HepG2 (cell line): Measurements from ENCODE around the gene CACNA2D3. TPM values are rescaled to one million over a fixed set of nuclear protein-coding genes. Genes with fewer than 3 reads are reported as not detected.

ENCODE experiments used
- ATAC-seq: fragments of 200-7000 bp; cut with Tn5 transposase; 3 replicates; pipeline ENCODE4 v1.9.1; 2020; ENCODE audit warnings: mild to moderate bottlenecking, moderate library complexity
- BruUV-seq: library from RNA; stranded (reverse); fragments of 400-500 nt; replicated peaks from 2 replicates; lab custom pipeline; 2021; lab: Mats Ljungman, UMichigan
- CTCF ChIA-PET: fragments of 300-600 bp; formaldehyde crosslinking; extraction: SDS; loops from one replicate; lab custom pipeline; 2021; ENCODE audit warnings: low total read pairs, inconsistent platforms, low intra/inter-chr PET ratio; lab: Yijun Ruan, JAX
- POLR2A ChIA-PET: fragments of 350-600 bp; sonication (Branson Sonifier 250); formaldehyde crosslinking; loops from one replicate; lab custom pipeline; 2020; ENCODE audit warnings: antibody characterized with exemption, inconsistent platforms; lab: Yijun Ruan, JAX
- DNase-seq: peaks from one replicate; pipeline ENCODE4 v3.0.0-alpha.2; 2015; ENCODE audit warnings: low spot score
- FAIRE-seq: peaks from 3 replicates; lab custom pipeline; 2011; peaks lifted over from hg19 to GRCh38; lab: Jason Lieb, UNC
- H2AFZ ChIP-seq: one replicate; pipeline ENCODE4 v1.6.1; 2011; ENCODE audit warnings: low read length, inconsistent platforms
- H3K27ac ChIP-seq: fragments of 300-600 bp; 3 replicates; pipeline ENCODE4 v1.8.0; 2011; ENCODE audit warnings: mixed run types, mild to moderate bottlenecking, mixed read lengths, low read length, inconsistent platforms; ENCODE audit not compliant: insufficient read depth; ENCODE audit errors: extremely low read length
- H3K27me3 ChIP-seq, 2 experiments: fragments of 200-600 bp in 1 of 2; 2 replicates in 1 of 2; 3 replicates in 1 of 2; pipeline versions ENCODE4 v1.6.0 to v1.8.0; 2011; ENCODE audit warnings: low read length in 2 of 2, mild to moderate bottlenecking in 2 of 2, moderate library complexity in 2 of 2, inconsistent platforms in 1 of 2; ENCODE audit not compliant: insufficient read depth in 2 of 2, control insufficient read depth in 1 of 2
- H3K36me3 ChIP-seq, 2 experiments: fragments of 200-600 bp in 1 of 2; replicated peaks in 1 of 2; 2 replicates in 1 of 2; 3 replicates in 1 of 2; pipeline versions ENCODE4 v1.5.1 to v1.8.0; 2011; ENCODE audit warnings: low read length in 2 of 2, inconsistent platforms in 1 of 2; ENCODE audit not compliant: insufficient read depth in 2 of 2, control insufficient read depth in 1 of 2
- H3K4me1 ChIP-seq: 2 replicates; pipeline ENCODE4 v1.5.1; 2012; ENCODE audit warnings: low read length, inconsistent platforms; ENCODE audit not compliant: insufficient read depth
- H3K4me2 ChIP-seq: 2 replicates; pipeline ENCODE4 v1.6.0; 2011; ENCODE audit warnings: low read depth, low read length, inconsistent platforms
- H3K4me3 ChIP-seq, 3 experiments: fragments of 200-600 bp in 1 of 3; sonication (generic), shearing (Covaris generic) in 1 of 3; replicated peaks in 1 of 3; 2 replicates each; pipeline ENCODE4 v1.5.1; 2011 to 2016; ENCODE audit warnings: low read length in 3 of 3, inconsistent platforms in 2 of 3, low read depth in 2 of 3, mild to moderate bottlenecking in 2 of 3, control low read depth in 1 of 3, mixed read lengths in 1 of 3; ENCODE audit not compliant: insufficient read depth in 1 of 3
- H3K79me2 ChIP-seq: one replicate; pipeline ENCODE4 v1.6.1; 2011; ENCODE audit warnings: low read length, inconsistent platforms; ENCODE audit not compliant: insufficient read depth
- H3K9ac ChIP-seq: 2 replicates; pipeline ENCODE4 v1.6.0; 2011; ENCODE audit warnings: mild to moderate bottlenecking, low read depth, low read length, inconsistent platforms; ENCODE audit not compliant: insufficient read depth
- H3K9me3 ChIP-seq: 2 replicates; pipeline ENCODE4 v1.5.1; 2012; ENCODE audit warnings: mild to moderate bottlenecking, low read length
- H4K20me1 ChIP-seq: 2 replicates; pipeline ENCODE4 v1.6.0; 2011; ENCODE audit warnings: inconsistent platforms, mild to moderate bottlenecking, low read length, moderate library complexity; ENCODE audit not compliant: insufficient read depth
- CREB3 ChIP-seq: sonication (generic); formaldehyde crosslinking; IDR thresholded peaks from 2 replicates; pipeline ENCODE4 v1.5.0; 2020; ENCODE audit warnings: missing genetic modification reagents
- EEA1 ChIP-seq: sonication (generic); formaldehyde crosslinking; IDR thresholded peaks from 2 replicates; pipeline ENCODE4 v1.5.1; 2020; ENCODE audit warnings: mild to moderate bottlenecking, missing genetic modification reagents, borderline replicate concordance
- EHMT2 ChIP-seq: fragments of 200-600 bp; sonication (generic); IDR thresholded peaks from 2 replicates; pipeline ENCODE4 v1.7.0; 2017; ENCODE audit warnings: antibody characterized with exemption, low read depth, low read length, borderline replicate concordance
- FLYWCH1 ChIP-seq: sonication (generic); formaldehyde crosslinking; IDR thresholded peaks from 2 replicates; pipeline ENCODE4 v1.8.1; 2023; ENCODE audit warnings: mild to moderate bottlenecking, missing genetic modification reagents
- GABPB1 ChIP-seq: IDR thresholded peaks from 2 replicates; pipeline ENCODE4 v1.6.1; 2016; ENCODE audit warnings: mild to moderate bottlenecking, missing genetic modification reagents, moderate library complexity, missing compliant biosample characterization
- HNF1B ChIP-seq: sonication (generic); formaldehyde crosslinking; IDR thresholded peaks from 2 replicates; pipeline ENCODE4 v1.5.1; 2020; ENCODE audit warnings: mild to moderate bottlenecking, moderate library complexity, missing genetic modification reagents
- ISL2 ChIP-seq: sonication (generic); formaldehyde crosslinking; IDR thresholded peaks from 2 replicates; pipeline ENCODE4 v1.5.0; 2020; ENCODE audit warnings: missing genetic modification reagents
- KAT8 ChIP-seq: IDR thresholded peaks from 2 replicates; pipeline ENCODE4 v1.6.1; 2016; ENCODE audit warnings: missing genetic modification reagents, missing compliant biosample characterization
- LBX2 ChIP-seq: sonication (generic); formaldehyde crosslinking; IDR thresholded peaks from 2 replicates; pipeline ENCODE4 v1.5.0; 2020; ENCODE audit warnings: missing genetic modification reagents, mild to moderate bottlenecking, borderline replicate concordance
- RARG ChIP-seq: sonication (generic); formaldehyde crosslinking; IDR thresholded peaks from 2 replicates; pipeline ENCODE4 v1.4.0; 2020; ENCODE audit warnings: low read depth, mild to moderate bottlenecking, missing genetic modification reagents
- RFXAP ChIP-seq: sonication (generic); formaldehyde crosslinking; IDR thresholded peaks from 2 replicates; pipeline ENCODE4 v1.4.0; 2020; ENCODE audit warnings: missing genetic modification reagents, borderline replicate concordance
- SKI ChIP-seq: fragments of 450-650 bp; IDR thresholded peaks from one replicate; pipeline ENCODE4 v1.6.1; 2018; ENCODE audit warnings: mild to moderate bottlenecking; ENCODE audit not compliant: partially characterized antibody
- TARDBP ChIP-seq: sonication (generic); formaldehyde crosslinking; IDR thresholded peaks from 2 replicates; pipeline ENCODE4 v1.8.0; 2022; ENCODE audit warnings: mild to moderate bottlenecking, missing genetic modification reagents
- TEAD3 ChIP-seq: optimal IDR thresholded peaks from 2 replicates; pipeline ENCODE3; 2016; ENCODE audit warnings: borderline replicate concordance
- ZNF12 ChIP-seq: sonication (generic); formaldehyde crosslinking; IDR thresholded peaks from 2 replicates; pipeline ENCODE4 v1.5.0; 2020; ENCODE audit warnings: missing genetic modification reagents
- ZNF264 ChIP-seq: sonication (generic); formaldehyde crosslinking; IDR thresholded peaks from 2 replicates; pipeline ENCODE4 v1.4.0; 2020; ENCODE audit warnings: missing genetic modification reagents
- ZNF577 ChIP-seq: sonication (generic); formaldehyde crosslinking; IDR thresholded peaks from 2 replicates; pipeline ENCODE4 v1.4.0; 2020; ENCODE audit warnings: mild to moderate bottlenecking, low read depth, missing genetic modification reagents, borderline replicate concordance
- ZNF749 ChIP-seq: sonication (generic); formaldehyde crosslinking; IDR thresholded peaks from 2 replicates; pipeline ENCODE4 v1.8.0; 2022; ENCODE audit warnings: mild to moderate bottlenecking, missing genetic modification reagents, moderate library complexity, borderline replicate concordance
- in situ Hi-C: cut with HindIII; loops from 2 replicates; pipeline ENCODE4 v1.10.0; 2017; ENCODE audit warnings: low pct_unique_long_range_greater_than_20kb; ENCODE audit not compliant: extremely low pct_ligation_motif_present
- intact Hi-C: fragments of 100-400 bp; cut with micrococcal nuclease; formaldehyde crosslinking; loops from one replicate; pipeline ENCODE4 v1.10.0; 2022; ENCODE audit not compliant: unreplicated experiment
- polyA plus RNA-seq, 8 experiments: library from polyadenylated mRNA; depleted of rRNA in 3 of 8; stranded (reverse) in 7 of 8; unstranded in 1 of 8; fragments of >200 nt; fragmentation: Illumina TruSeq in 4 of 8; extraction: Trizol in 4 of 8; gene quantifications; 2 replicates each; pipeline versions ENCODE4 v1.2.1 to v1.2.3, GENCODE V29; 2011 to 2016; ENCODE audit warnings: low read depth in 4 of 8, missing spikeins in 1 of 8, mixed read lengths in 1 of 8; ENCODE audit not compliant: insufficient read depth in 1 of 8
- total RNA-seq, 5 experiments: library from RNA; depleted of rRNA; stranded (reverse); fragments of >200 nt; fragmentation: Illumina TruSeq; extraction: Trizol; gene quantifications; 2 replicates each; pipeline ENCODE4 v1.2.3, GENCODE V29; 2016; ENCODE audit warnings: low read depth in 1 of 5

Gene CACNA2D3
- total and polyA plus RNA-seq, 2 of the 13 experiments (the other 11 are each of a cell fraction or from before 2014, with no cell fraction given): not detected

- Histone ChIP-seq H3K4me2 (no peak overlapping the region), H3K27ac (no peak overlapping the region), H4K20me1 (0 out of 2 replicates have a peak, but pooled peaks cover 2% of the 10 kb centered on the region), H3K9ac (no peak overlapping the region), H2AFZ (no peak overlapping the region), H3K9me3 (no peaks in the 10 kb centered on the region), H3K4me3 (no peak overlapping the region), H3K4me1 (no peaks in the 10 kb centered on the region), H3K27me3 (no peaks in the 10 kb centered on the region; a peak in 1 of 5 replicates), H3K79me2 (no peaks in the 10 kb centered on the region), H3K36me3 (no peaks in the 10 kb centered on the region)
- DNase-seq (no peak), ATAC-seq (no peak), FAIRE-seq (no peak)
- no peak for TF ChIP-seq CREB3
- no peak for TF ChIP-seq KAT8 (CRISPR knock-in tag)
- no peak for TF ChIP-seq TEAD3 (CRISPR knock-in tag)
- no peak for TF ChIP-seq GABPB1 (CRISPR knock-in tag)
- no peak for TF ChIP-seq HNF1B (CRISPR knock-in tag)
- no peak for TF ChIP-seq ISL2
- no peak for TF ChIP-seq ZNF264
- TF ChIP-seq RARG: no peak
- no peak for TF ChIP-seq EEA1
- TF ChIP-seq ZNF12 (CRISPR knock-in tag): no peak
- TF ChIP-seq TARDBP (CRISPR knock-in tag): no peak
- TF ChIP-seq RFXAP: no peak
- TF ChIP-seq SKI: no peak
- no peak for TF ChIP-seq FLYWCH1 (CRISPR knock-in tag)
- no peak for TF ChIP-seq ZNF749 (CRISPR knock-in tag)
- TF ChIP-seq ZNF577 (CRISPR knock-in tag): no peak
- TF ChIP-seq LBX2 (CRISPR knock-in tag): no peak
- no peak for TF ChIP-seq EHMT2
- CTCF ChIA-PET: no interaction called here
- in situ Hi-C loops (no loop called here), intact Hi-C loops (no loop called here)
- POLR2A ChIA-PET: no interaction called here
- BruUV-seq: no TSS peak
Measured at GRCh38 chr3:54916732-54917131, 794.4 kb downstream of the CACNA2D3 start.
